HCT116 (cell line): ENCODE data around the gene COBLL1. TPM values are rescaled to one million over a fixed set of nuclear protein-coding genes. Genes with fewer than 3 reads are reported as not detected.

Experiments
- ATAC-seq: fragments of 200-7000 bp; cut with Tn5 transposase; 2 replicates; pipeline ENCODE4 v1.9.1; 2020; ENCODE audit warnings: mild to moderate bottlenecking, moderate library complexity
- BruUV-seq: library from RNA; stranded (reverse); fragments of 400-500 nt; replicated peaks from 2 replicates; lab custom pipeline; 2021; lab: Mats Ljungman, UMichigan
- CTCF ChIA-PET: fragments of 300-600 bp; sonication (Branson Sonifier 250); formaldehyde crosslinking; loops from one replicate; lab custom pipeline; 2021; ENCODE audit warnings: antibody characterized with exemption; lab: Charles Lee
- POLR2A ChIA-PET: fragments of 300-600, 350-600 bp; sonication (Branson Sonifier 250); formaldehyde crosslinking; loops from one replicate; lab custom pipeline; 2021; ENCODE audit warnings: antibody characterized with exemption; lab: Charles Lee
- RAD21 ChIA-PET, 2 experiments: fragments of 300-600 bp; sonication (Branson Sonifier 250); formaldehyde crosslinking; loops; one replicate each; lab custom pipeline; 2023; ENCODE audit warnings: low total read pairs in 2 of 2; ENCODE audit not compliant: uncharacterized antibody in 2 of 2, unreplicated experiment in 2 of 2, low non-redundant PET in 1 of 2; lab: Charles Lee
- DNase-seq: peaks from one replicate; pipeline ENCODE4 v3.0.0-alpha.2; 2010; ENCODE audit warnings: low read depth, low spot score
- H2AFZ ChIP-seq: fragments of 200-600 bp; shearing (Covaris generic), sonication (generic); 2 replicates; pipeline ENCODE4 v1.6.1; 2017; ENCODE audit warnings: low read depth, mixed run types, mixed read lengths, antibody characterized with exemption, low read length; ENCODE audit not compliant: poor library complexity, severe bottlenecking
- H3K27ac ChIP-seq: 2 replicates; pipeline ENCODE4 v1.5.1; 2012; ENCODE audit warnings: low read depth, low read length
- H3K27me3 ChIP-seq: fragments of 200-600 bp; sonication (generic); 2 replicates; pipeline ENCODE4 v1.6.1; 2016; ENCODE audit warnings: mixed run types, low read length, mixed read lengths; ENCODE audit not compliant: insufficient read depth
- H3K36me3 ChIP-seq, 2 experiments: fragments of 200-500 bp in 1 of 2; fragments of 200-600 bp in 1 of 2; sonication (Bioruptor generic) in 1 of 2; sonication (generic) in 1 of 2; 2 replicates each; pipeline versions ENCODE4 v1.5.1 to v1.6.1; 2014 to 2016; ENCODE audit warnings: low read length in 2 of 2, inconsistent platforms in 1 of 2, mixed read lengths in 1 of 2, mixed run types in 1 of 2; ENCODE audit not compliant: insufficient read depth in 2 of 2, control insufficient read depth in 1 of 2
- H3K4me1 ChIP-seq, 2 experiments: fragments of 200-600 bp in 1 of 2; sonication (generic) in 1 of 2; 2 replicates each; pipeline versions ENCODE4 v1.5.1 to v1.6.1; 2012 to 2017; ENCODE audit warnings: low read length in 2 of 2, inconsistent platforms in 1 of 2, mild to moderate bottlenecking in 1 of 2, mixed read lengths in 1 of 2, mixed run types in 1 of 2, moderate library complexity in 1 of 2; ENCODE audit not compliant: insufficient read depth in 2 of 2, control insufficient read depth in 1 of 2
- H3K4me2 ChIP-seq: fragments of 200-600 bp; sonication (generic); 2 replicates; pipeline ENCODE4 v1.6.1; 2017; ENCODE audit warnings: mixed run types, low read length, mixed read lengths
- H3K4me3 ChIP-seq, 2 experiments: fragments of 200-600 bp in 1 of 2; sonication (generic) in 1 of 2; replicated peaks in 1 of 2; 2 replicates each; pipeline ENCODE4 v1.5.1; 2011 to 2016; ENCODE audit warnings: low read length in 2 of 2, control low read depth in 1 of 2, low read depth in 1 of 2, mild to moderate bottlenecking in 1 of 2, mixed read lengths in 1 of 2, mixed run types in 1 of 2
- H3K79me2 ChIP-seq: fragments of 200-600 bp; sonication (generic); 2 replicates; pipeline ENCODE4 v1.6.1; 2017; ENCODE audit warnings: mild to moderate bottlenecking, mixed run types, low read length, moderate library complexity, mixed read lengths; ENCODE audit not compliant: insufficient read depth
- H3K9ac ChIP-seq: fragments of 200-600 bp; sonication (generic); 2 replicates; pipeline ENCODE4 v1.6.1; 2016; ENCODE audit warnings: low read length, mixed read lengths
- H3K9me2 ChIP-seq: fragments of 200-600 bp; sonication (generic), shearing (Covaris generic); 2 replicates; pipeline ENCODE4 v1.6.1; 2017; ENCODE audit warnings: mixed run types, mild to moderate bottlenecking, moderate library complexity; ENCODE audit not compliant: insufficient read depth
- H3K9me3 ChIP-seq, 2 experiments: fragments of 200-500 bp in 1 of 2; fragments of 200-600 bp in 1 of 2; sonication (Bioruptor generic) in 1 of 2; sonication (generic) in 1 of 2; 2 replicates each; pipeline ENCODE4 v1.6.1; 2014 to 2017; ENCODE audit warnings: low read length in 2 of 2, mixed read lengths in 2 of 2, inconsistent platforms in 1 of 2, low read depth in 1 of 2, mild to moderate bottlenecking in 1 of 2, mixed run types in 1 of 2, moderate library complexity in 1 of 2; ENCODE audit not compliant: control insufficient read depth in 1 of 2, insufficient read depth in 1 of 2
- H4K20me1 ChIP-seq: fragments of 200-600 bp; sonication (generic), shearing (Covaris generic); 2 replicates; pipeline ENCODE4 v1.6.1; 2017; ENCODE audit warnings: mixed run types, mild to moderate bottlenecking, moderate library complexity; ENCODE audit not compliant: insufficient read depth
- CTCF ChIP-seq, 3 experiments: fragments of 200-600 bp in 1 of 3; sonication (generic) in 1 of 3; IDR thresholded peaks in 2 of 3; conservative IDR thresholded peaks in 1 of 3; 2 replicates each; pipeline ENCODE4 v1.5.1; 2012 to 2017; ENCODE audit warnings: low read depth in 2 of 3, low read length in 2 of 3, antibody characterized with exemption in 1 of 3, borderline replicate concordance in 1 of 3, control low read depth in 1 of 3, mild to moderate bottlenecking in 1 of 3, mixed read lengths in 1 of 3, mixed run types in 1 of 3, moderate library complexity in 1 of 3; ENCODE audit not compliant: insufficient read depth in 1 of 3
- EZH2 ChIP-seq: fragments of 200-600 bp; sonication (generic); IDR thresholded peaks from 2 replicates; pipeline ENCODE4 v1.6.1; 2017; ENCODE audit warnings: antibody characterized with exemption, mixed run types
- FOSL1 ChIP-seq: IDR thresholded peaks from 2 replicates; pipeline ENCODE4 v1.6.1; 2012; ENCODE audit warnings: low read depth
- JUND ChIP-seq: IDR thresholded peaks from 2 replicates; pipeline ENCODE4 v1.6.1; 2012
- SIN3A ChIP-seq: IDR thresholded peaks from 2 replicates; pipeline ENCODE4 v1.6.1; 2012; ENCODE audit warnings: low read depth
- TCF7L2 ChIP-seq: IDR thresholded peaks from 2 replicates; pipeline ENCODE4 v1.7.0; 2011; ENCODE audit warnings: borderline replicate concordance, inconsistent platforms; ENCODE audit not compliant: insufficient read depth, insufficient read length; ENCODE audit errors: extremely low read depth
- YY1 ChIP-seq: IDR thresholded peaks from 2 replicates; pipeline ENCODE4 v1.6.1; 2011; ENCODE audit warnings: low read length, low read depth, moderate library complexity, mild to moderate bottlenecking; ENCODE audit not compliant: insufficient replicate concordance; ENCODE audit errors: extremely low read depth
- ZBTB33 ChIP-seq: IDR thresholded peaks from 2 replicates; pipeline ENCODE4 v1.6.1; 2011; ENCODE audit warnings: mild to moderate bottlenecking, low read length, moderate library complexity; ENCODE audit not compliant: insufficient replicate concordance; ENCODE audit errors: extremely low read depth
- ZNF274 ChIP-seq: fragments of 200-500 bp; sonication (Bioruptor generic); IDR thresholded peaks from 2 replicates; pipeline ENCODE4 v1.6.1; 2014; ENCODE audit warnings: mild to moderate bottlenecking, low read depth, low read length, inconsistent platforms
- intact Hi-C: fragments of 100-400 bp; cut with micrococcal nuclease; formaldehyde crosslinking; loops from 2 replicates; pipeline ENCODE4 v1.10.0; 2022
- total RNA-seq: library from RNA; stranded (reverse); gene quantifications from one replicate; pipeline ENCODE4 v1.2.1, GENCODE V29; 2021; ENCODE audit not compliant: unreplicated experiment
- TF ChIP-seq, protein P1 (sequence below): IDR thresholded peaks from 2 replicates; pipeline ENCODE4 v1.6.1; 2012

COBLL1 gene
- total RNA-seq, 1 experiment from 2014 or later: 3.6 TPM

- Histone ChIP-seq H3K4me1 (no peaks in the 10 kb centered on the region), H3K4me2 (no peak overlapping the region), H2AFZ (no peak overlapping the region), H3K27ac (no peak overlapping the region), H3K4me3 (no peak overlapping the region), H3K9me2 (no peaks in the 10 kb centered on the region), H3K27me3 (no peaks in the 10 kb centered on the region), H3K36me3 (no peaks in the 10 kb centered on the region), H4K20me1 (no peaks in the 10 kb centered on the region)
- ChIA-PET CTCF (interaction anchor here (1.2 kb wide), 1 partner anchor 35 kb away, joined by 6 read pairs; the partner anchor contains the start of gene COBLL1), RAD21 (no interaction called here), POLR2A (no interaction called here)
- BruUV-seq: no TSS peak
- no peak for ATAC-seq
- intact Hi-C loops: no loop called here
- TF ChIP-seq YY1: no peak
- TF ChIP-seq ZNF274: no peak
- TF ChIP-seq FOSL1: no peak
- TF ChIP-seq JUND: no peak
- no peak for TF ChIP-seq TCF7L2
- TF ChIP-seq, all 23 proteins: peak for 0
- Histone ChIP-seq H3K9me3 (no peaks in the 10 kb centered on the region), H3K9ac (no peak overlapping the region), H3K79me2 (no peaks in the 10 kb centered on the region)
- DNase-seq: no peak
Observed at GRCh38 chr2:164877169-164877568, 35.5 kb upstream of the COBLL1 start.

- CTCF ChIA-PET: interaction anchor here (1.2 kb wide), 1 partner anchor 34 kb away, joined by 6 read pairs; the partner anchor contains the start of gene COBLL1
- ATAC-seq: no peak
- H3K4me3 ChIP-seq: no peak overlapping the region
- intact Hi-C loops: no loop called here
- H3K9me2 ChIP-seq: no peaks in the 10 kb centered on the region
- no peak overlapping the region for H2AFZ ChIP-seq
- RAD21 ChIA-PET: no interaction called here
- no peaks in the 10 kb centered on the region for H3K27me3 ChIP-seq
- no peak overlapping the region for H3K9ac ChIP-seq
- no peaks in the 10 kb centered on the region for H3K36me3 ChIP-seq
- H3K9me3 ChIP-seq: no peaks in the 10 kb centered on the region
- H4K20me1 ChIP-seq: no peaks in the 10 kb centered on the region
- no peaks in the 10 kb centered on the region for H3K79me2 ChIP-seq
- H3K4me2 ChIP-seq: no peak overlapping the region
- BruUV-seq: no TSS peak
- POLR2A ChIA-PET: no interaction called here
- no peak for DNase-seq
- H3K27ac ChIP-seq: no peak overlapping the region
- no peaks in the 10 kb centered on the region for H3K4me1 ChIP-seq
- no peak for TF ChIP-seq ZBTB33
- no peak for TF ChIP-seq SIN3A
- no peak for TF ChIP-seq CTCF (IDR thresholded peaks at IDR 0.05 in 2 of 3, conservative IDR thresholded peaks at IDR 0.05 in 1 of 3; ENCODE audit: borderline replicate concordance in 1 of 3, insufficient read depth in 1 of 3, low read depth in 2 of 3, low read length in 2 of 3)
- TF ChIP-seq, protein P1, sequence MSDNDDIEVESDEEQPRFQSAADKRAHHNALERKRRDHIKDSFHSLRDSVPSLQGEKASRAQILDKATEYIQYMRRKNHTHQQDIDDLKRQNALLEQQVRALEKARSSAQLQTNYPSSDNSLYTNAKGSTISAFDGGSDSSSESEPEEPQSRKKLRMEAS: no peak
- no peak for TF ChIP-seq EZH2
Observed at GRCh38 chr2:164875334-164876205, 33.9 kb upstream of the COBLL1 start.
